ENCODE results near the gene DOCK8.

DNA sequence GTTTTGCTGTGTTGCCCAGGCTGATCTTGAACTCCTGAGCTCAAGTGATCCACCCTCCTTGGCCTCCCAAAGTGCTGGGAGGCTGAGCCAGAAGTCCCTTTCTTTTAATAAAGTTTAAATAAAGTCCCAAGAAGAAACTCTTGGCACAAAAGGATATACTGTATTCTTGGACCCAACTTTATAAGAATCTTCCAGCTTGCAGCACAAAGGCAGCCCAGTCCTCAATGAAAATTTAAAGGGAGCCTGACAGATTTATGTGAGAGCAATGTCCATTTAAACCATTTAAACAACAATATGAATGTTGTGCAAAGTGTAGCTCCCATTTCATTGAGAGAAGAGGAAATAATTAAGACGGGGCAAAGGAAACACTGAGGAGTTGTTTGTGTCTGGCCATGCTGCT is 217.0 kb downstream of the DOCK8 start:
- TF ChIP-seq, protein P1, sequence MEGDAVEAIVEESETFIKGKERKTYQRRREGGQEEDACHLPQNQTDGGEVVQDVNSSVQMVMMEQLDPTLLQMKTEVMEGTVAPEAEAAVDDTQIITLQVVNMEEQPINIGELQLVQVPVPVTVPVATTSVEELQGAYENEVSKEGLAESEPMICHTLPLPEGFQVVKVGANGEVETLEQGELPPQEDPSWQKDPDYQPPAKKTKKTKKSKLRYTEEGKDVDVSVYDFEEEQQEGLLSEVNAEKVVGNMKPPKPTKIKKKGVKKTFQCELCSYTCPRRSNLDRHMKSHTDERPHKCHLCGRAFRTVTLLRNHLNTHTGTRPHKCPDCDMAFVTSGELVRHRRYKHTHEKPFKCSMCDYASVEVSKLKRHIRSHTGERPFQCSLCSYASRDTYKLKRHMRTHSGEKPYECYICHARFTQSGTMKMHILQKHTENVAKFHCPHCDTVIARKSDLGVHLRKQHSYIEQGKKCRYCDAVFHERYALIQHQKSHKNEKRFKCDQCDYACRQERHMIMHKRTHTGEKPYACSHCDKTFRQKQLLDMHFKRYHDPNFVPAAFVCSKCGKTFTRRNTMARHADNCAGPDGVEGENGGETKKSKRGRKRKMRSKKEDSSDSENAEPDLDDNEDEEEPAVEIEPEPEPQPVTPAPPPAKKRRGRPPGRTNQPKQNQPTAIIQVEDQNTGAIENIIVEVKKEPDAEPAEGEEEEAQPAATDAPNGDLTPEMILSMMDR (conservative IDR thresholded peaks at IDR 0.05; ENCODE audit: low read length) = no peak
- no peak for TF ChIP-seq EZH2phosphoT487 (IDR thresholded peaks at IDR 0.05; ENCODE audit: borderline replicate concordance, low read depth, low read length)
